NCI-H510A treated with DMSO at 0.1 percent for 48 hours (cell line): ENCODE measurements around the gene LPP.

Experiments
- DNase-seq: peaks from one replicate; lab custom pipeline; 2025; lab: John Stamatoyannopoulos, UW

LPP gene

DNA sequence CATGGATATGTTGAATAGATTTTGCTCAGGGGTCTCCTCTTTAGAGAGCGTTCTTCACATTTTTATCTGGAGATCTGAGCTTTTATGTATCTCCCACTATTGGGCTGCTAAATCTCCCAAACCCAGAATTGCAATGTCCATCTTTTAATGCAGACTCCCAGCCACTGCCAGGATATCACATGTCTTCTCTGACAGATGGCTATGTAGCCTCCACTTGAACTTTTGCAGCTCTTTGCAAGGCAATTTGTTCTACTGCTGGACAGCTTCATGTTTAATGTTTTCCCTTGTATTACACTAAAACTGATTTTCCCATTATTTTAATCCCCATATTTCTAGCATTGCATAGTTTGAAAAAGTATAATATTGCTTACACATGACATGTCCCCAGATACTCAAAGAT is 177.2 kb downstream of the LPP start:
- no peak for DNase-seq

DNA sequence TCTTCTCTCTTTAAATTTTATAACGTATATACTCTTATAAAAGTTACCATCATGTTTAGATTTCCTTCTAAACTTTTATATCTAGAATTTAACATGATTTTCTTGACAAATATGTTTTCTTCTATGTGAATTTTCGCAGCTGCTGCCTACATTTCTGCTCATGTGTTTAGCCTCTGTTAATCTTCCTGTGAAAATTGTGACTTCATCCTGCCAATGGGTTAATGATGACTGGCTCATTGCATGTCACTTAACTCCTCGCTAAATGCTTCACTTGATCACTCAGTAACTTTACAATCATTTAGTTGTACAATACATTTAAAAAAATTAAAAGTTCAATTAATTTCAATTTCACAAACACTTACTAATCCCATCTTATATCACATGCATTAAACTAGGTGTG is 178.1 kb downstream of the LPP start:
- DNase-seq: no peak

- DNase-seq: no peak
Measured at GRCh38 chr3:188335656-188336055, 181.7 kb downstream of the LPP start.

DNA sequence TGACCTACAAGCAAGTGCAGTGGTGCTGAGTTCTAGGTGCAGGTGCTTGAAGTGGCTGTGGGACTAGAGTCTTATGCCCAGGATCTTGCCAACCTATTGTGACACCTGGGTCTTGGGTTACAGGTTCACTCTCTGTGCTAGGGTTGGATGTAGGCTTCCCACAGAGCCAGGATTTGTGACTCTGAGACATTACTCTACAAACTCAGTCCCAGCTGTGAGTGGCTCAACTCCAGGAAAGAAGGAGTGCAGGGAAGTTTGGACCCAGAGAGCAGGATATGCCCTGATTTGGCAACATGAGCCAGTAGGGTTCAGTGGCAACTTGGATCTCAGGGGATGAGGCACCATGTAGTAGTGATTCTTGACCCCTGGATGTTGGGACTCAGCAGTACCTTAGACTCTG is 182.2 kb downstream of the LPP start:
- DNase-seq: no peak

DNA sequence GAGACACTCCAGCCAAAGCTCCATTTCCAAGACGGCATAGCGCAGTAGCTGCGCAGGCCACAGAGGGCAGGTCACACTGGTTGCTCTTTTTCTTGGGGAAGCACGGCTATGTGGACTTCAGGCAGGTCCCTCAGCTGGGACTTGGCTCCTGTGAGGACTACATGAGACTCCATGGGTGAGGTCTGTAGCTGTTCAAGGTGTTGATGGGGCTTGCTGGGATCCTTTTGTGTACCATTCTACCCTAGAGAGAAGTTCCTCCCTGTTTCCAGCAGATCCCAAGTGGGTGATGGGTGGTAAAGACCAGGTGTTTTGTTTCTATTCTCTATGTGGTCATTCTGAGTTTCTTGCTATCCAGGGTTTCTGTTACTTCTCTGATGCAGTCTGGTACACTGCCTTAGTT is 183.3 kb downstream of the LPP start:
- DNase-seq: no peak

DNA sequence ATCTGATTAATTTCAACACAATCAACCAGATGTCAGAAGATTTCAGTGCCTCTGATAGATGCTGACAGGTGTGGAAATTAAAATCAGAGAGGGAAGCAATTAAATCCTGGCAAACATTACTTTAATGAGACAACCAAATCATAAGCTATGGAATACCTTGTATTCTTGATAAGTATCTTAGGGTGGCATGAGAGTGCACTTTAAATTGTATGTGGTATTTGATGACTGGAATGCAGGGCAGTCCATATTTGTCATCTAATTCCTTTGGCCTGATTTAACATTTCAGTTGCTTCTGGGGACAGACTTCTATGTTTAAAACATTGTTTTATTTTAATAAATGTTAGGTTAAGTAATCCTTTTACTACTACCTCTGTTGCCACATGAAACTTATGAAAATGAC is 184.1 kb downstream of the LPP start:
- DNase-seq: no peak

GRCh38 chr3:188339410-188340295 is 185.7 kb downstream of the LPP start:
- no peak for DNase-seq

DNA sequence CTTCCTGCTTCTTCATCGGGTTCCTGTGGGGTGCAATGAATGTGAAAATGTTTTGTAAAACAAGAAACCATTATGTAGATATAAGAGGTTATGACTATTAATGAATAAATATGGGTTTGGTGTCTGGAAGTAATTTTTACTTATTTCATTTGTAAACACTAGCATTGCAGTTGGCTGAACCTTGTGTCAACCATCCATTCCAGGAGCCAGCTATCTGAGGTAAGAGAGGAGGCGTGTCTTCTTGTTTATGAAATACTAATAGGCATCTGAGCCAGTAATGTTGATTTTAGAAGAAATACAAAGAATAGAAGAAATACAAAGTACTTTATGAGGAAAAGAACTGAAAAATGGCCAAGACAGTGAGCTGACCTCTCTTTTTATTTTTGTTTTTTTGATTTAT is 187.5 kb downstream of the LPP start:
- DNase-seq: no peak

DNA sequence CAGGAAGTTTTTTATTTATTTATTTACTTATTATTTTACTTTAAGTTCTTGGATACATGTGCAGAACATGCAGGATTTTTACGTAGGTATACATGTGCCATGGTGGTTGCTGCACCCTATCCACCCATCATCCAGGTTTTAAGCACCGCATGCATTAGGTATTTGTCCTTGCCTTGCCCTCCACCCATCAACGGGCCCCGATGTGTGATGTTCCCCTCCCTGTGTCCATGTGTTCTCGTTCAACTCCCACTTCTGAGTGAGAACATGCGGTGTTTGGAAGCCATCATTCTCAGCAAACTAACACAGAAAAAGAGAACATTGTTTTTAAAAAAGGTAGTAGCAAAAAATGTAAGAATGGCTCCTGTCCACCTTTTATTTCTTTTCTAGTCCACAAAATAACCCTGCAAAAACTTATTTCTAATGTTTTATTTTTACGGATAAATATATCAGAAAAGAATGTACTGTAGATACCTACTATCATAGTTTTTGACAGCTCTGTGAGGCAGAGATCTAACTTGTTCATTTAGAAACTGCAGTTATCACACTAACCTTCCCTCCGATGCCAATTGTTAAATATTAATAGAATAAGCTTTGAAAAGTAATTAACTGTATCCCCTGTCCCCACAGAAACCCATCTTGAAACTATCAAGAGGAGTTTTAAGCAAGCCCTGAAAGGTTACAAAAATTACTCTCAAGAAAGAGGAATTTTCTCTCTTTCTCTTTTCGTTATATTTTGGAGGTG is 189.2 kb downstream of the LPP start:
- no peak for DNase-seq

DNA sequence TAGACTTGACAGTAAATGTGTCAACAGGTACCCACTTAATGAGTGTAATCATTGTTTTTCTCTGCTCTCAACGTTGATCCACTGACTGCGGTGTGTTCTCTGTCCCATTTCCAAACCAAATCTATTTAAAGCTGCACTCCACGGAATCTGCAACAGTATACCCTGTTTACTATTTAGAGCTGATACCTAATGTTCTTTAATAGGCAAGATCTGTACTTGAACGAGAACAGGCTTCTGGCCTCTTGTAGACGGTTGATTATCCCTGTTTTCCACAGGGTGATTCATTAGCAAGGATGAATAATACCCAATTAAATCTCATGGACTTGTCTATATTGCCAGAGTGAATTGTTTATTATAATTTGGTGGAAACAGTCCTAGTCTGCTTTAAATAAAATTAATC is 189.9 kb downstream of the LPP start:
- no peak for DNase-seq

DNA sequence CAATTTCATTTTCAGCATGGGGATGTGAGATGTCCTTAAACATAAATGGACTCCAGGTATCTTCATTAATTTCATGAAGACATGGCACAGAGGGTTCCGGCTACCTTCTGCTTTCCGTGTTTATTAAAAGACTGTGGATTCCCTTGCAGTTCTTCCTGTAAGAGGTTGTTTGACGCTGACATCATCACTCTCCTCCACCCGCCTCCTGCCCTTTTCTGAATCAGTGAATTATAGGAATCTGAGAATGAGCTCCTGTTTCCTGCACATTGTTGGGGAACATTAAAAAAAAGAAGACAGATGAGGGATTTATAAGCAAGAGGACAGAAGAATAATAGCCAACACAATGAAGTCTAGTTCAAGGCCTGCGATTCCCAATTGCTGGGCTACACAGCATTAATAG is 191.3 kb downstream of the LPP start:
- DNase-seq: no peak

DNA sequence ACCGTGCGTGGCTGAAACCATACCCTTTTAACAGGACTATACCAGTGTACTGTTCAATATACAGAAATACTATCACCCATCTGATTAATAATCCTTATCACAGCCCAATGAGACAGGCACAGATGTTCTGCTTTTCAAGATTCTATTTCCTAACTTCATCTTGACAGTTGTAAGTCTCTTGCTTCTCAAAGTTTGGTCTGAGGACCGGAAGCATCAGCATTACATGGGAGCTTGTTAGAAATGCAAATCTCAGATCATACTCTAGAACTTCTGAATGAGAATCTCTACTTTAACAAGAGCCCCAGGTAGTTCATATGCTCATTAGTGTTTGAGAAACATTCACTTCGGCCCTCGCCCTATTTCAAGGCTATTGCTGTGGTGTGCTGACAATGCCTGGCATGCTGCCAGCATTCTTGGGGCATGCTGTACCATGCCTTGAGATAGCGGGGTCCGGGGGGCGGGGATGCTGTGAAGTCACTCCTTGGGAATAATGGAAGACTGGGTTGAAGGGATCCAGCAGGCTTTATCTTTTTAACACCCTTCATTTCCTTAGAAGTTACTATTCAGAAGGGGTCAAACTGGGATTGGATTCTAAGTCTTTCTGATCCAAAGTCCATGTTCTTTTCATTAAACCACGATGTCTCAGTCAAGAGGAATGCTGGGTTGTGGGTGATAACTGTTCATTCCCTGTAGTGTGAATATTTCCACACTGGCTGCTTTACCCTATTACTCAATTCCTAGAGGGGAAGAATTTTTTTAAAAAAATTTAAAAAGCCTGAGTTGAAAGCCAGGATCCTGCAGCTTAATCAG is 194.7 kb downstream of the LPP start:
- DNase-seq: no peak

DNA sequence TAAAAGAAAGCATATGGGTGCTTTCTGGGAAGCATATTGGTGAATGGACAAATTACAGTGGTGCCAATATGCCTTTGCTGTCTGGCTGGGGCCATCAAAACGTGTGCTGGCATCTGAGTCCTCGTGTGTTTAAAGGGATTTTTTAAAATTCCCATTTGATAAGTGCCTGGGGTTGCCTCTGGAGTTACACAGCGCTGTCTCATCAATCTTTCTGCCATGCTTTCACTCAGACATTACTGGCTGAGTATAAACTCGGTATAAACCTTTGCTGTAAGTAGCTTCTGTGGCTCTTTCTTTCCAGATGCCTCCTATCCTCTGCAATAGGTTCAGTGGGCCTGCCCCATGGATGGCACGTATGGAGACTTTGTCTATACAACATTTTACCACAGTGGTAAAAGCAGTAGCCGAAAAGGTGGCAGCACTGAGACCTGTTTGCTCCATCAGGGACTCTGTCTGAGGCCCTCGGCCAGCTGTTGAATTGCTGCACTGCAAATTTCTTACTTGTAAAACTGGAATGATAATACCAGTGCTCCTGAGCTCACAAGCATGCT is 195.5 kb downstream of the LPP start:
- no peak for DNase-seq

- no peak for DNase-seq
Measured at GRCh38 chr3:188349933-188350332, 196.0 kb downstream of the LPP start.

DNA sequence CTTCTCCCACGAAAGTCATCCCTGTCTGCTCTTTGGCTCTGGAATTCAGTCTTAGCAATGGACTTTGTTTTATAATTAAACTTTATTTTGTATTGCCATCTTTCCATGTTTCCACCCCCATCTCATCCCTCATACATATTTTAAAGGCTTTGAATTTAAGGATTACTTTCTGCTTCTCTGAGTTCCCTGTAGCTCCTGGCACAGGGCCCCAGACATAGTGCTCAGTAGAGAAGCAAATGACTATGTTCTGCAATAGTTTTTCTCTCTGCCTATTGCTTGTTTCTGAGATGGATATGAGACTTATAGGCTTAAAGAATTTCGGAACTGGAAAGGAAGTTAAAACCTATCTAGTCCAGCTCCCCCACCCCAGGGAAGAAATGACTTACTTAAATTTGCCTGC is 197.0 kb downstream of the LPP start:
- no peak for DNase-seq

GRCh38 chr3:188351648-188352047 is 197.7 kb downstream of the LPP start:
- no peak for DNase-seq

DNA sequence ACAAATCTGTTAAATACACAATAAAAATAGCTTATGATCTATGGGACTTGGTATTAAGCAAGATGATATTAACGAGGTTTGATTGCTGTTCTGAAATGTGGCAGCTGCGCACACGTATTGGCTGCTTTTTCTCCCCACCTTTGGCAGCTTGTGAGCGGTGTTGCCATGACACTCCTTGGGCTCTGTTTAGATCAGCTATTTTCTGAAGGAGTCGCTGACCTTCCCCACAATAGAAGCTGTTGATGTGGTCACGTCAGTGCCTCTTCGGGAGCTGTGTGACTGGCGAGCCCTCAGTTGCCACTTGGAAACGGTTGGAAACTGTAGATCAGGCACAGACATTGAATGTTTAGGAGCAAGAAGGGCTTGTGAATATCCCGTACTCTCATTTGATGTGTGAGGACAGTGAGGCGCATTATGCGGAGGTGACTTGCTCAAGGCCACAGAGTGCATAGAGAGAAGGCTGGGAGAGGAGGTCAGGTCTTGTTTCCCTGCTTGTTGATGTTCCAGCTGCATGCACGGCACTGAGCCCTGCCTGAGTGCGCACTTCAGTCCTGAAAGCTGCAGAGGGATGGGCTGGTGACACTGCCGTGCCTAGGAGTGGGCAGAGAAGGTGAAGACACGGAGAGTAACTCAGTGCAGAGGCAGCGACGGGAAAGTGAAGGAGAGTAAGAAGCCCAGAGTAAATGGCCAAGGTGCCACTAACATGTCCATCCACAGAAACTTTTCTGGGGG is 198.4 kb downstream of the LPP start:
- DNase-seq: no peak

- no peak for DNase-seq
Measured at GRCh38 chr3:188353426-188353825, 199.5 kb downstream of the LPP start.

GRCh38 chr3:188358787-188359493 is 205.0 kb downstream of the LPP start:
- no peak for DNase-seq

- DNase-seq: no peak
Measured at GRCh38 chr3:188360364-188360881, 206.5 kb downstream of the LPP start.

DNA sequence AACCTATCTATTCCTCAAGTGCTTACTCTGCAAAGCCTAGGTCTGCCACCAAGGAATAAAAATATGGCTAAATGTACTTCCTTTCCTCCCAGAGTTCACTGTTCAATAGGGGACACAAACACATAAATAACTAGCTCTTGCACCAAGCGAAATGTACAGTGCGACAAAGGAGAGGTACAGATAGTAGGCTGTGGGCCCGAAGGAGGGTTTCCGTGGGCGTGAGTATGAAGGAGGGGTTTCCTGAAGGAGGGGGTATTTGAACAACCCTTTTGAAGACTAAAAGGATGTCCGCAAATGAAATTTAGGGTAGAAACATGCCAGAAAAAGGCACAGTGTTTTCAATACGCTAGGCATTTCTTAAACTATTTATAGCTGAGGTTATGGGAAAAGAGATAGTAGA is 207.9 kb downstream of the LPP start:
- no peak for DNase-seq
